H9 (cell line): ENCODE data around the gene ZNF644. TPM values are rescaled to one million over a fixed set of nuclear protein-coding genes. Genes with fewer than 3 reads are reported as not detected.

Source experiments
- DNase-seq: peaks from one replicate; pipeline ENCODE4 v3.0.0-alpha.2; 2017
- H2AFZ ChIP-seq: one replicate; pipeline ENCODE4 v1.6.1; 2013; ENCODE audit warnings: mild to moderate bottlenecking, low read length, control low read depth, moderate library complexity
- H2AK5ac ChIP-seq: 2 replicates; pipeline ENCODE4 v1.6.1; 2013; ENCODE audit warnings: low read length, control low read depth, mixed read lengths; ENCODE audit not compliant: insufficient read length
- H2BK120ac ChIP-seq: one replicate; pipeline ENCODE4 v1.6.1; 2013; ENCODE audit warnings: low read depth, mild to moderate bottlenecking, low read length, control low read depth, inconsistent platforms; ENCODE audit not compliant: poor library complexity, severe bottlenecking
- H2BK12ac ChIP-seq: 2 replicates; pipeline ENCODE4 v1.6.1; 2013; ENCODE audit warnings: low read length, control low read depth, mixed read lengths, low read depth; ENCODE audit not compliant: insufficient read length
- H2BK15ac ChIP-seq: 2 replicates; pipeline ENCODE4 v1.6.1; 2013; ENCODE audit warnings: low read depth, low read length, control low read depth
- H2BK20ac ChIP-seq: one replicate; pipeline ENCODE4 v1.6.1; 2013; ENCODE audit warnings: low read depth, mild to moderate bottlenecking, low read length, control low read depth, inconsistent platforms; ENCODE audit not compliant: poor library complexity, severe bottlenecking
- H2BK5ac ChIP-seq: 2 replicates; pipeline ENCODE4 v1.6.1; 2013; ENCODE audit warnings: low read length, control low read depth, mixed read lengths; ENCODE audit not compliant: insufficient read length
- H3K14ac ChIP-seq: 2 replicates; pipeline ENCODE4 v1.6.1; 2013; ENCODE audit warnings: low read length, control low read depth; ENCODE audit not compliant: insufficient read depth
- H3K18ac ChIP-seq: 2 replicates; pipeline ENCODE4 v1.6.1; 2013; ENCODE audit warnings: low read depth, mild to moderate bottlenecking, mixed read lengths, low read length, control low read depth; ENCODE audit not compliant: insufficient read length
- H3K23ac ChIP-seq: 2 replicates; pipeline ENCODE4 v1.6.1; 2013; ENCODE audit warnings: low read length, control low read depth, mixed read lengths, low read depth; ENCODE audit not compliant: insufficient read length
- H3K23me2 ChIP-seq: 2 replicates; pipeline ENCODE4 v1.6.1; 2013; ENCODE audit warnings: low read depth, mild to moderate bottlenecking, mixed read lengths, low read length, control low read depth; ENCODE audit not compliant: insufficient read length, poor library complexity, severe bottlenecking
- H3K27ac ChIP-seq: 2 replicates; pipeline ENCODE4 v1.5.1; 2013; ENCODE audit warnings: low read length, control low read depth, mixed read lengths, low read depth; ENCODE audit not compliant: insufficient read length
- H3K27me3 ChIP-seq: 2 replicates; pipeline ENCODE4 v1.6.1; 2013; ENCODE audit warnings: low read length, control low read depth, inconsistent platforms; ENCODE audit not compliant: insufficient read depth
- H3K4ac ChIP-seq: 2 replicates; pipeline ENCODE4 v1.6.1; 2013; ENCODE audit warnings: low read depth, mild to moderate bottlenecking, control low read depth, inconsistent platforms, low read length, moderate library complexity
- H3K4me1 ChIP-seq: 2 replicates; pipeline ENCODE4 v1.6.1; 2013; ENCODE audit warnings: low read length, control low read depth, inconsistent platforms; ENCODE audit not compliant: insufficient read depth
- H3K4me2 ChIP-seq: 2 replicates; pipeline ENCODE4 v1.6.1; 2013; ENCODE audit warnings: low read length, control low read depth, mixed read lengths; ENCODE audit not compliant: insufficient read length, insufficient read depth
- H3K56ac ChIP-seq: 2 replicates; pipeline ENCODE4 v1.6.1; 2013; ENCODE audit warnings: low read depth, mild to moderate bottlenecking, mixed read lengths, low read length, control low read depth; ENCODE audit not compliant: insufficient read length
- H3K79me1 ChIP-seq: 2 replicates; pipeline ENCODE4 v1.6.1; 2013; ENCODE audit warnings: low read depth, mild to moderate bottlenecking, moderate library complexity, low read length, control low read depth, inconsistent platforms; ENCODE audit not compliant: insufficient read depth, poor library complexity, severe bottlenecking
- H3K79me2 ChIP-seq: 2 replicates; pipeline ENCODE4 v1.6.1; 2013; ENCODE audit warnings: low read length, control low read depth, inconsistent platforms; ENCODE audit not compliant: insufficient read depth
- H3K9ac ChIP-seq: 2 replicates; pipeline ENCODE4 v1.6.1; 2013; ENCODE audit warnings: low read length, control low read depth, mixed read lengths; ENCODE audit not compliant: insufficient read length; ENCODE audit errors: extremely low read depth
- H3K9me3 ChIP-seq: one replicate; pipeline ENCODE4 v1.6.1; 2013; ENCODE audit warnings: low read depth, low read length, inconsistent platforms; ENCODE audit not compliant: control insufficient read depth
- H3T11ph ChIP-seq: one replicate; pipeline ENCODE4 v1.6.1; 2013; ENCODE audit warnings: mild to moderate bottlenecking, low read length, control low read depth, inconsistent platforms
- H4K20me1 ChIP-seq: one replicate; pipeline ENCODE4 v1.6.1; 2013; ENCODE audit not compliant: control insufficient read depth, insufficient read length, insufficient read depth
- H4K5ac ChIP-seq: 2 replicates; pipeline ENCODE4 v1.6.1; 2013; ENCODE audit warnings: low read depth, mild to moderate bottlenecking, mixed read lengths, low read length, control low read depth; ENCODE audit not compliant: insufficient read length
- H4K8ac ChIP-seq: replicated peaks from 2 replicates; pipeline ENCODE4 v1.6.1; 2013; ENCODE audit warnings: low read length, control low read depth, mixed read lengths, low read depth; ENCODE audit not compliant: insufficient read length
- H4K91ac ChIP-seq: 2 replicates; pipeline ENCODE4 v1.6.1; 2013; ENCODE audit warnings: low read depth, mild to moderate bottlenecking, moderate library complexity, mixed read lengths, low read length, control low read depth; ENCODE audit not compliant: insufficient read length
- H3K27ac Mint-ChIP-seq, 3 experiments: 2 replicates in 2 of 3; 3 replicates in 1 of 3; pipeline ENCODE4 v1.8.0; 2020 to 2021; ENCODE audit warnings: mixed read lengths in 3 of 3, mild to moderate bottlenecking in 1 of 3, moderate library complexity in 1 of 3
- H3K27me3 Mint-ChIP-seq: 2 replicates; pipeline ENCODE4 v1.8.0; 2021; ENCODE audit warnings: low read depth, mild to moderate bottlenecking, moderate library complexity, mixed read lengths
- H3K36me3 Mint-ChIP-seq, 3 experiments: 2 replicates in 2 of 3; 3 replicates in 1 of 3; pipeline ENCODE4 v1.8.0; 2020 to 2021; ENCODE audit warnings: low read depth in 3 of 3, mixed read lengths in 3 of 3; ENCODE audit not compliant: insufficient read depth in 1 of 3
- H3K4me1 Mint-ChIP-seq, 2 experiments: 2 replicates each; pipeline ENCODE4 v1.8.0; 2020; ENCODE audit warnings: mixed read lengths in 2 of 2
- H3K4me3 Mint-ChIP-seq, 2 experiments: 2 replicates in 1 of 2; 3 replicates in 1 of 2; pipeline ENCODE4 v1.8.0; 2020 to 2021; ENCODE audit warnings: mild to moderate bottlenecking in 2 of 2, mixed read lengths in 2 of 2, moderate library complexity in 1 of 2
- H3K9me3 Mint-ChIP-seq, 2 experiments: 2 replicates in 1 of 2; 3 replicates in 1 of 2; pipeline ENCODE4 v1.8.0; 2020; ENCODE audit warnings: mild to moderate bottlenecking in 2 of 2, mixed read lengths in 2 of 2, moderate library complexity in 1 of 2
- WGBS: extraction: QIAGEN DNeasy Blood & Tissue Kit; methylation state at CpG from one replicate; pipeline ENCODE4 v1.1.7; 2013; ENCODE audit warnings: missing lambda C conversion rate, low lambda C conversion rate, mixed read lengths; ENCODE audit not compliant: insufficient read length; ENCODE audit errors: extremely low coverage; 5-methylcytosine and 5-hydroxymethylcytosine counted together
- long read RNA-seq: library from polyadenylated mRNA; unstranded; transcript quantifications from one replicate; pipeline ENCODE4 v2.0.0, GENCODE V29; 2020
- total RNA-seq: library from RNA; stranded (reverse); gene quantifications from 2 replicates; pipeline ENCODE4 v1.2.1, GENCODE V29; 2021
- TF ChIP-seq, protein P1 (sequence below): fragments of 200-600 bp; sonication (generic); conservative IDR thresholded peaks from 3 replicates; pipeline ENCODE4 v1.8.0; 2021; ENCODE audit warnings: antibody characterized with exemption, mild to moderate bottlenecking

ZNF644 gene
- total RNA-seq: 78.9 and 80.7 TPM in 2 replicates
- long read RNA-seq, full-length matches to known transcripts: 113 of 225 reads
- long read RNA-seq, partial matches to known transcripts: 80 of 225 reads
- long read RNA-seq, other reads (novel, unspliced or antisense): 32 of 225 reads

DNA sequence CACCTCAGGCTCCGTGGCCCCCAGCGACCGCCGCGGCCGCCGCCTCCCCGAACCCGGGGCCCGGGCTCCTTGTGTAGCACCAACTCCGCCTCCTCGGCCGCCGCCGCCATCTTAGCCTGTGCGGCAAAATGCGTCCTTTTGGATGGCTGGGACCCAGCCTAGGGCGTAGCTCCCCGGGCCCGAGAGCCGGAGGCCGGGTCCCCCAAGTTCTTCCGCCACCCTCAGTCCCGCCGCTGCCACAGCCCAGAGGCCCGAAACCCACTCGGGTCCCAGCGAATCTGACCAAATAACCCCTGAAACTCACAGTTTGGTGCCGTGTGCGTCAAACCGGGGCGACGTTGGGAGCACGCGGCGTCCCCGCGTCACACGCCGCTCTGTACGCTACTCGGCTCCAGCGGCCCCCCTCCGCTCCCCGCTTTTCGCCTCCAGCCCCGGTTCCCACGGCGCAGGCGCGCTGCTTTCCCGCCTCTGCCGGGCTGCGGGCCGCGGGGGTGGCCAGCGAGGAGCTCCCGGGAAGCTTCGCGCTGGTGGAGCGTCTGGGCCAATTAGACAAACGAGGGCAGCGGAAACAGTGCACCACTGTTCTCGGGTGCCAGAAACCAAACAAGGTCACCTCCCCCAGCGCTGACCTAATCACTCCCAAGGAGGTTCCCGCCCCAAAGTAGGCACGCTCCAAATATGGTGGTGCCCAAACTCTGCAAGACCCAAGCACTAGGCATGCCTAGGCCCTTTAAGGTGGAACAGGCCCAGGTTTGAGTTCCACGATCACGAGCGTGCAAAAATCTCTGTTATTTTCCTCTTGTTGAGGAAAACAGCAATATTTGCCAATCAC, at the start of gene ZNF644:
TSS of gene ZNF644 (minus strand) at position 350 of the 832 bp plus-strand sequence. CDS start 39,682 bp downstream, outside the sequence.
- Histone ChIP-seq H3K79me2 (peaks cover 26% of the 10 kb centered on the region; the same call in 1 of the 2 replicates), H3K9ac (peak within 1 kb of the TSS; percentile 96), H4K5ac (peak within 1 kb of the TSS; percentile 78), H2BK5ac (peak within 1 kb of the TSS; percentile 95), H4K8ac (peak within 1 kb of the TSS; percentile 63), H2BK15ac (no peak within 1 kb of the TSS), H3K79me1 (peaks cover 3% of the 10 kb centered on the region), H2AFZ (peak within 1 kb of the TSS; percentile 25), H2AK5ac (no peak within 1 kb of the TSS), H3K4me2 (peak within 1 kb of the TSS; percentile 80), H3K23ac (no peak within 1 kb of the TSS), H3K9me3 (no peaks in the 10 kb centered on the region), H3K14ac (peak within 1 kb of the TSS; percentile 100), H4K20me1 (no peaks in the 10 kb centered on the region), H3K27ac (peak within 1 kb of the TSS; percentile 98), H2BK12ac (peak within 1 kb of the TSS; percentile 46), H3K23me2 (peaks cover 3% of the 10 kb centered on the region), H2BK20ac (no peak within 1 kb of the TSS), H4K91ac (peak within 1 kb of the TSS; percentile 88), H3K18ac (peak within 1 kb of the TSS; percentile 100), H3K27me3 (no peaks in the 10 kb centered on the region), H2BK120ac (peak within 1 kb of the TSS; percentile 100), H3T11ph (peak within 1 kb of the TSS; percentile 90), H3K56ac (peak within 1 kb of the TSS; percentile 89), H3K4me1 (no peaks in the 10 kb centered on the region), H3K4ac (peak within 1 kb of the TSS; percentile 98; the same call in 1 of the 2 replicates)
- Mint-ChIP-seq H3K4me1 (peaks cover 37 to 45% of the 10 kb centered on the region in 2 experiments), H3K4me3 (peak within 1 kb of the TSS; percentile 96 to 97), H3K9me3 (peaks cover 9 to 11% of the 10 kb centered on the region in 2 experiments), H3K27me3 (no peaks in the 10 kb centered on the region), H3K36me3 (peaks cover 30 to 42% (median 37%) of the 10 kb centered on the region in 3 experiments), H3K27ac (peak within 1 kb of the TSS; percentile 100)
- no CpG with 5 or more reads among the region's 70 CpGs for WGBS
- TF ChIP-seq, protein P1, sequence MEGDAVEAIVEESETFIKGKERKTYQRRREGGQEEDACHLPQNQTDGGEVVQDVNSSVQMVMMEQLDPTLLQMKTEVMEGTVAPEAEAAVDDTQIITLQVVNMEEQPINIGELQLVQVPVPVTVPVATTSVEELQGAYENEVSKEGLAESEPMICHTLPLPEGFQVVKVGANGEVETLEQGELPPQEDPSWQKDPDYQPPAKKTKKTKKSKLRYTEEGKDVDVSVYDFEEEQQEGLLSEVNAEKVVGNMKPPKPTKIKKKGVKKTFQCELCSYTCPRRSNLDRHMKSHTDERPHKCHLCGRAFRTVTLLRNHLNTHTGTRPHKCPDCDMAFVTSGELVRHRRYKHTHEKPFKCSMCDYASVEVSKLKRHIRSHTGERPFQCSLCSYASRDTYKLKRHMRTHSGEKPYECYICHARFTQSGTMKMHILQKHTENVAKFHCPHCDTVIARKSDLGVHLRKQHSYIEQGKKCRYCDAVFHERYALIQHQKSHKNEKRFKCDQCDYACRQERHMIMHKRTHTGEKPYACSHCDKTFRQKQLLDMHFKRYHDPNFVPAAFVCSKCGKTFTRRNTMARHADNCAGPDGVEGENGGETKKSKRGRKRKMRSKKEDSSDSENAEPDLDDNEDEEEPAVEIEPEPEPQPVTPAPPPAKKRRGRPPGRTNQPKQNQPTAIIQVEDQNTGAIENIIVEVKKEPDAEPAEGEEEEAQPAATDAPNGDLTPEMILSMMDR: no peak
- peak; percentile 89 for DNase-seq
